Adipocyte (in vitro differentiated cells): ENCODE data around the gene SETMAR.

Experiments
- DNase-seq: peaks from one replicate; pipeline ENCODE4 v3.0.0-alpha.2; 2015; ENCODE audit warnings: low read depth
- H3K27me3 ChIP-seq: replicated peaks from 2 replicates; pipeline ENCODE4 v1.7.0; 2013; ENCODE audit warnings: mild to moderate bottlenecking, low read length, moderate library complexity; ENCODE audit not compliant: control insufficient read depth, insufficient read depth
- H3K36me3 ChIP-seq: 2 replicates; pipeline ENCODE4 v1.7.0; 2013; ENCODE audit warnings: low read length, mild to moderate bottlenecking, moderate library complexity; ENCODE audit not compliant: control insufficient read depth, insufficient read depth, severe bottlenecking
- H3K4me1 ChIP-seq: 2 replicates; pipeline ENCODE4 v1.7.0; 2013; ENCODE audit warnings: mild to moderate bottlenecking, low read length, moderate library complexity; ENCODE audit not compliant: control insufficient read depth, insufficient read depth
- H3K4me3 ChIP-seq: 2 replicates; pipeline ENCODE4 v1.7.0; 2013; ENCODE audit warnings: mild to moderate bottlenecking, low read length, moderate library complexity
- H3K9ac ChIP-seq: 2 replicates; pipeline ENCODE4 v1.7.0; 2013; ENCODE audit warnings: mild to moderate bottlenecking, low read length, moderate library complexity
- H3K9me3 ChIP-seq: 2 replicates; pipeline ENCODE4 v1.7.0; 2013; ENCODE audit warnings: mild to moderate bottlenecking, low read length, moderate library complexity; ENCODE audit not compliant: control insufficient read depth

The SETMAR gene

DNA sequence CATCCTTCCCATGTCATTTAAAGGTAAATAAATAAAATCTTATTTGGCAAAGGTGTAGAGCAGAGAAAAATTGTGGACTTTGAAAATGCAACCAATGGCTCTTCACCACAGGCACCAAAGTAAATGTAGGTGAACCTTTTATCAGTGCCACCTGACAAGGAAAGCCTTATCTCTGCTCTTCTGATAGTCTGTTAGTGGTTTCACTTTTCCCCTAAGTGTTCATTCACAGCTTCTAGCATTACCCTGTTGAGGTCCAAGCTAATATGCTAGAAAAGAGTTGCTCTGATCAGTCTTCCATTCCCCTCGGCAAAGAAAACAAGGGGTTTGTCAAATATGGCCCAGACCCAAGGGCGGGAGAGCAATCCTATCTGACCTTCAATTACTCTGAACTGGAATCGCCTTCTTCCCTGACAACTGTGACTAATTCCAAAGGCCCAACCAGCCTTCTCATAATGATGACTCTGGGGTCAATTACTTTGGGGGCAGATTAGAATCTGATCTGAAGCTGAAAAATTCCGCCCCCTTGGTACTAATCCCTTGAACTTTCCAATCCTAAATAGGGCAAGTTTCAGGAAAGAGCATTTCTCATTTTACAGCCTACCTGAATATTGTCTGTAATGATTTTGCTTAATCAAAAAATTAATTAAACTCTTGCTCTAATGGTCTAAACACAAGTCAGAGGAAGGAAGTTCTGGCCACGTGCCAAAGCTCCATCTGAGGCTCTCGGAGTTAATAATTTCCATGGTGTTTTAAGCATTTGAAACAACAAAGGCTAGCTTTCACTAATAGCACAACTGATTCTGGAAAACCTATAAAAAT lies 52.4 kb downstream of the SETMAR start:
- no peak for DNase-seq
- Histone ChIP-seq H3K4me3 (no peak overlapping the region), H3K36me3 (no peaks in the 10 kb centered on the region), H3K9me3 (no peaks in the 10 kb centered on the region), H3K9ac (no peak overlapping the region), H3K4me1 (peaks cover 12% of the 10 kb centered on the region), H3K27me3 (no peaks in the 10 kb centered on the region)

DNA sequence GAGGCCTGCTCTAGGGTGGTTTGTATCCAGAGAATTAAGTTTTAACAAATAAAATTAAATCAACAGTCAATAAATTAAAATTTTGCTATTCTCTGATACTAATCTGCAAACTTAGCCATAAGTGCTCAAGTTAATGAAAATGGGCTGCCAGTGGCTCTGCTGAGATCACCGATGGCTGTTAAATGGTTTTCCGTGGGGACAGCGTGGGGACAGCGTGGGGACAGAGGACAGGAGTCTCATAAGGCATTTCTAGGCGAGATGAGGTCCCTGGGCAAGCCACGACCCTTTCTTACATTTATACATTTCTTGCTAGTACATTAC lies 53.0 kb downstream of the SETMAR start:
- Histone ChIP-seq H3K9me3 (no peaks in the 10 kb centered on the region), H3K4me1 (peaks cover 10% of the 10 kb centered on the region), H3K9ac (no peak overlapping the region), H3K4me3 (no peak overlapping the region), H3K27me3 (no peaks in the 10 kb centered on the region), H3K36me3 (no peaks in the 10 kb centered on the region)
- no peak for DNase-seq

DNA sequence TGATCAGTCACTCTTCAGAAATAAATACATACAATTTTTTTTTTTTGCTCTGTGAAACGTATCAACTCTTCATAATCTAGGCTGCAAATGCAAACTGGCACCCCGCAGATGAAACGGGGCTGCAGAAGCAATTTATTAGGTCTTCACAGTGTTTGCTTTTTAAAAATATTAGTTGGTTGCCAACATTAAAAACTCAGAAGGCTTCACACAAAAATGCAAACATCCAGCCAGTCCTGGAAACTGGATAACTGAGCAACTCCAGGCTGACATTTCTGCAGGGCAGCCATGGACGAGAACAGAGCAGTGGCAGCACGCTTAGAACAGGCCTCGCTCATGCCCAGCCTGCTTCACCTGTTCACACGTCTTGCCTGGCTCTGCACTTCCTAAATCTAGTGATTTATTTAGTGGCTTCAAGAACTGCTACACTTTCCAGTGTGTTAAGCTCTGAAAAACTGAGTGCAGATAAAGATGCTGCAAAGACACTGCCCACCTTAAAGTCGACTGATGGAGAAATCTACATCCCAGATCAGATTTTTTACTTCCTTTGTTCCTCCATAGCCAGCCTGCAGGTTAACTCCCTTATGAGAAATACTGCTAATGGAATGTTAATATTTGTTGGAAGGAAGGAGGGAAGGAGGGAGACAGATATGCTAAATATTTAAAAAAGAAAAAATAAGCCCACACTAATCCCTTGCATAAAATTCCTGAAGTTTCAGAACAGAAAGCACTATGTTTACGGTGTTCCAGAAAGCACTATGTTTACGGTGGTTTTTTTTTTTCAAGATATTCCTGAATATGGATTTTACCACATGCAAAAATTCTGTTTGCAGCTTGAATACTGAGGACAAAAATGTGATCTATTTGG lies 53.6 kb downstream of the SETMAR start:
- no peaks in the 10 kb centered on the region for H3K36me3 ChIP-seq
- no peaks in the 10 kb centered on the region for H3K27me3 ChIP-seq
- H3K9me3 ChIP-seq = no peaks in the 10 kb centered on the region
- DNase-seq = no peak
- no peak overlapping the region for H3K4me3 ChIP-seq
- H3K9ac ChIP-seq = no peak overlapping the region
- peaks cover 4% of the 10 kb centered on the region for H3K4me1 ChIP-seq

DNA sequence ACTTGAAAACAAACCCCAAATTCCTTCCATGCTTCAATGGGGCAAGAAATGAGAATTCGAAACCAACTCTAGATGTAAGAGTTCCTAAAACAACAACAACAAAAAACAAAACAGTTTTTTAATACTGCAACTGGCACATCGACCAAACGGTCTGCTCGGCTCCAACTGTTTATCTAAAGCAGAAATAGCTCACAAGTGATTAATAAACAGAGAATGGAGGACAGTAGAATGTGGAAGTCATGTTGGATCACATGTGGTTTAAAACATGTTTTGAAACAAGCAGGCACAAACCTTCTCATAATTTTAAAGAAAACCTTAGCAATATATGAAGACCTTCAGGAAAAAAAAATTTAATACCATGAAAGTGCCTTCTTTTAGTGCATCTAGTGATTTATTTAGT lies 55.1 kb downstream of the SETMAR start:
- H3K27me3 ChIP-seq = no peaks in the 10 kb centered on the region
- no peak overlapping the region for H3K9ac ChIP-seq
- H3K4me1 ChIP-seq = no peaks in the 10 kb centered on the region

DNA sequence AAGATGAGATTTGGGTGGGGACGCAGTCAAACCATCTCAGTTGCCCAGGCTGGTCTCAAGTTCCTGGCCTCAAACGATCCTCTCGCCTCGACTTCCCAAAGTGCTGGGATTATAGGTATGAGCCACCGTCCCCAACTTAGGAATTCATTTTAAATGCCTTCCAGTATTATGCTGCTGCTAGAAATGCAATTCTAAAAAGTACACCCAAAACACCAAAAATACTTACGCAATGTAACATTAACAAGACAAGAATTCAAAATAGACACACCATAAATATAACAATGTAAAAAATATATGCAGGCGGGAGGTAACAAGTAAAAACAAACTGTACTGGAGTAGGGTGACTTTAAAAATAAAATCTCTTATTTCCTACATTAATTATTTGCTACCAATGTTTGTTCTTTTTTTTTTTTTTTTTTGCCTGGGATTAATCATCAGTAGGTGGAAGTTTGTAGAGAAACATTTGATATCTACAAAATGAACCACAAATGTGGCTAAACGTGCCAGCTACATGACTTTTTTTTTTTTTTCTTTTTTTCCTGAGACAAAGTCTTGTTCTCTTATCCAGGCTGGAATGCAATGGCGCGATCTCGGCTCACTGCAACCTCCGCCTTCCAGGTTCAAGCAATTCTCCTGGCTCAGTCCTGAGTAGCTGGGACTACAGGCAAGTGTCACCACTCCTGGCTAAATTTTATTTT lies 56.8 kb downstream of the SETMAR start:
- no peak overlapping the region for H3K9ac ChIP-seq
- no peaks in the 10 kb centered on the region for H3K9me3 ChIP-seq
- no peaks in the 10 kb centered on the region for H3K27me3 ChIP-seq
- H3K36me3 ChIP-seq = no peaks in the 10 kb centered on the region
- DNase-seq = no peak
- no peak overlapping the region for H3K4me3 ChIP-seq
- no peaks in the 10 kb centered on the region for H3K4me1 ChIP-seq

More for the DNA sequence above, 55.1 kb downstream of the SETMAR start:
- Histone ChIP-seq H3K4me3 (no peak overlapping the region), H3K9me3 (no peaks in the 10 kb centered on the region), H3K36me3 (no peaks in the 10 kb centered on the region)
- no peak for DNase-seq

DNA sequence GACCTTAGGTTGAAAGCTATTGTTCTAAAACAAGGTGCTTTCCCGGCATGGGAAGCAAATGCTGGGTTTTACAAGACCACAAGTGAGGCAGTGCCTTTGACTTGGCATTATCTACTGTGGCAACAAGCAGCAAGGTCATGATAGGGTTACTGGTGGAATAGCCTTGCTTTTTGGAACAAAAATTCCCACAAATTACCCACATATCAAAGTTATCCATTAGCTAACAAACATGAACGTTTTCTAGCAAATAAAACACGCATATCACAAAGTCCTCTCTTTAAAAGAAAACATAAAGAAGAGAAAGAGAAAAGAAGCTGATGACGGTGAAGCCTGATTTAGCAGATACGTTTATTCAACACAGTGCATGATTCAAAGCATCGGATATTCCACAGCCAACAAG lies 57.6 kb downstream of the SETMAR start:
- no peak for DNase-seq
- H3K4me1 ChIP-seq = no peaks in the 10 kb centered on the region
- H3K9ac ChIP-seq = no peak overlapping the region
- H3K4me3 ChIP-seq = no peak overlapping the region
- no peaks in the 10 kb centered on the region for H3K27me3 ChIP-seq
- no peaks in the 10 kb centered on the region for H3K9me3 ChIP-seq
- no peaks in the 10 kb centered on the region for H3K36me3 ChIP-seq

DNA sequence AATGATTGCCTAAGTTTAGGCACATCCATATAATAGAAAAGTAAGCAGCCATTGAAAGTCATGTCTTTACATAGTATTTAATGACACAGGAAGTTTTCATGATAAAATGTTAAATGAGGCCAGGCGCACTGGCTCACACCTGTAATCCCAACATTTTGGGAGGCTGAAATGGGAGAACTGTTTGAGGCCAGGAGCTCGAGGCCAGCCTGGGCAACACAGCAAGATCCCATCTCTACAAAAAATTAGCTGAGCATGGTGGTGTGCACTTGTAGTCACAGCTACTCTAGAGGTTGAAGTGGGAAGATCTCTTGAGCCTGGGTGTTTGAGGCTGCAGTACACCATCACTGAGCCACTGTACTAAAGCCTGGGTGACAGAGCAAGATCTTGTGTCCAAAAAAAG lies 59.4 kb downstream of the SETMAR start:
- DNase-seq = no peak
- no peaks in the 10 kb centered on the region for H3K4me1 ChIP-seq
- H3K9me3 ChIP-seq = no peaks in the 10 kb centered on the region
- no peaks in the 10 kb centered on the region for H3K27me3 ChIP-seq
- H3K4me3 ChIP-seq = no peak overlapping the region
- H3K36me3 ChIP-seq = no peaks in the 10 kb centered on the region
- H3K9ac ChIP-seq = no peak overlapping the region
